OCI-LY1 (cell line): Measurements from ENCODE around the gene MTF1.

Experiments used
- H2AFZ ChIP-seq: fragments of 200-600 bp; sonication (generic), shearing (Covaris generic); 2 replicates; pipeline ENCODE4 v1.6.0; 2014; ENCODE audit warnings: antibody characterized with exemption, mild to moderate bottlenecking, low read length
- H3F3A ChIP-seq: fragments of 200-600 bp; sonication (generic), shearing (Covaris generic); 2 replicates; pipeline ENCODE4 v1.6.0; 2014; ENCODE audit warnings: mild to moderate bottlenecking, antibody characterized with exemption, low read length, moderate library complexity; ENCODE audit not compliant: insufficient read depth
- H3K27ac ChIP-seq: fragments of 200-600 bp; sonication (generic); 2 replicates; pipeline ENCODE4 v1.5.1; 2014; ENCODE audit warnings: low read length, mixed run types, mild to moderate bottlenecking, low read depth; ENCODE audit not compliant: poor library complexity, severe bottlenecking
- H3K27me3 ChIP-seq: fragments of 200-600 bp; sonication (generic); 2 replicates; pipeline ENCODE4 v1.6.0; 2014; ENCODE audit warnings: antibody characterized with exemption, mild to moderate bottlenecking, low read length, moderate library complexity; ENCODE audit not compliant: insufficient read depth
- H3K36me3 ChIP-seq: fragments of 200-600 bp; sonication (generic); 2 replicates; pipeline ENCODE4 v1.6.1; 2014; ENCODE audit warnings: mild to moderate bottlenecking, antibody characterized with exemption, low read length, moderate library complexity, mixed read lengths; ENCODE audit not compliant: insufficient read depth
- H3K4me1 ChIP-seq: fragments of 200-600 bp; sonication (generic); 2 replicates; pipeline ENCODE4 v1.5.1; 2014; ENCODE audit warnings: mild to moderate bottlenecking, low read length, moderate library complexity; ENCODE audit not compliant: insufficient read depth, severe bottlenecking
- H3K4me2 ChIP-seq: fragments of 200-600 bp; sonication (generic), shearing (Covaris generic); 2 replicates; pipeline ENCODE4 v1.6.1; 2014; ENCODE audit warnings: low read length
- H3K4me3 ChIP-seq: fragments of 200-600 bp; sonication (generic); 2 replicates; pipeline ENCODE4 v1.5.1; 2014; ENCODE audit warnings: low read length, low read depth, mild to moderate bottlenecking, mixed read lengths; ENCODE audit not compliant: poor library complexity, severe bottlenecking
- H3K79me2 ChIP-seq: fragments of 200-600 bp; shearing (Covaris generic); 2 replicates; pipeline ENCODE4 v1.6.1; 2016; ENCODE audit warnings: mixed run types, low read length, mixed read lengths; ENCODE audit not compliant: insufficient read depth
- H3K9ac ChIP-seq: fragments of 200-600 bp; sonication (generic), shearing (Covaris generic); 2 replicates; pipeline ENCODE4 v1.6.1; 2014; ENCODE audit warnings: mild to moderate bottlenecking, low read length, mixed read lengths
- H3K9me2 ChIP-seq: fragments of 200-600 bp; sonication (generic), shearing (Covaris generic); 2 replicates; pipeline ENCODE4 v1.6.1; 2014; ENCODE audit warnings: low read depth, mild to moderate bottlenecking, low read length, mixed read lengths
- H3K9me3 ChIP-seq: fragments of 200-600 bp; shearing (Covaris generic); 2 replicates; pipeline ENCODE4 v1.6.1; 2014; ENCODE audit warnings: low read length, mixed read lengths
- H4K20me1 ChIP-seq: fragments of 200-600 bp; sonication (generic), shearing (Covaris generic); 2 replicates; pipeline ENCODE4 v1.6.0; 2016; ENCODE audit warnings: mild to moderate bottlenecking, low read length; ENCODE audit not compliant: insufficient read depth
- EZH2 ChIP-seq: fragments of 200-600 bp; sonication (generic), shearing (Covaris generic); IDR thresholded peaks from 2 replicates; pipeline ENCODE4 v1.8.0; 2017; ENCODE audit warnings: borderline replicate concordance, mixed run types, mild to moderate bottlenecking, antibody characterized with exemption, low read length, moderate library complexity, mixed read lengths
- TF ChIP-seq, protein P1 (sequence below): fragments of 200-600 bp; sonication (generic), shearing (Covaris generic); IDR thresholded peaks from 2 replicates; pipeline ENCODE4 v1.5.1; 2017; ENCODE audit warnings: mild to moderate bottlenecking, antibody characterized with exemption, low read length, moderate library complexity, mixed read lengths

Gene MTF1

DNA sequence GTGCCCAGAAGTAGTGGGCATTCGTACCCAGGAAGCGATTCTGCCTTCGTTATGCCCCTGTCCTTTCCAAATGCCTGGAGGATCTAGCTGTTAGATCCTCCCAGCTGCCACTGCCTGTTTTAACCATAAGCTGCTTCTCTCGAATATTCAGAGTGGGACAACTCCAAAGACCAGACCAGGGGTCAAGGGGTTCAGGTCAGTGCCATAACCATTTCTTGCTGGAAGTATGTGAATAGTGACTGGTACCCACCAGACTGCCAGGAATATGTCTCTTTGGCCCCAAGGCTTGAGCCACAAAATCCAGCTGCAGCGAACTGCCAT lies 914 bp upstream of the MTF1 start:
- TF ChIP-seq, protein P1, sequence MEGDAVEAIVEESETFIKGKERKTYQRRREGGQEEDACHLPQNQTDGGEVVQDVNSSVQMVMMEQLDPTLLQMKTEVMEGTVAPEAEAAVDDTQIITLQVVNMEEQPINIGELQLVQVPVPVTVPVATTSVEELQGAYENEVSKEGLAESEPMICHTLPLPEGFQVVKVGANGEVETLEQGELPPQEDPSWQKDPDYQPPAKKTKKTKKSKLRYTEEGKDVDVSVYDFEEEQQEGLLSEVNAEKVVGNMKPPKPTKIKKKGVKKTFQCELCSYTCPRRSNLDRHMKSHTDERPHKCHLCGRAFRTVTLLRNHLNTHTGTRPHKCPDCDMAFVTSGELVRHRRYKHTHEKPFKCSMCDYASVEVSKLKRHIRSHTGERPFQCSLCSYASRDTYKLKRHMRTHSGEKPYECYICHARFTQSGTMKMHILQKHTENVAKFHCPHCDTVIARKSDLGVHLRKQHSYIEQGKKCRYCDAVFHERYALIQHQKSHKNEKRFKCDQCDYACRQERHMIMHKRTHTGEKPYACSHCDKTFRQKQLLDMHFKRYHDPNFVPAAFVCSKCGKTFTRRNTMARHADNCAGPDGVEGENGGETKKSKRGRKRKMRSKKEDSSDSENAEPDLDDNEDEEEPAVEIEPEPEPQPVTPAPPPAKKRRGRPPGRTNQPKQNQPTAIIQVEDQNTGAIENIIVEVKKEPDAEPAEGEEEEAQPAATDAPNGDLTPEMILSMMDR: no peak
- no peak for TF ChIP-seq EZH2
- Histone ChIP-seq H3K9me2 (no peaks in the 10 kb centered on the region), H3K27me3 (no peaks in the 10 kb centered on the region), H4K20me1 (no peaks in the 10 kb centered on the region), H3K79me2 (peaks cover 19% of the 10 kb centered on the region), H3K4me3 (peak overlapping the region; percentile 97), H3F3A (no peaks in the 10 kb centered on the region), H3K4me2 (peak overlapping the region; percentile 71), H3K9me3 (no peaks in the 10 kb centered on the region), H3K4me1 (peaks cover 16% of the 10 kb centered on the region), H3K9ac (peak overlapping the region; percentile 90; the same call in 1 of the 2 replicates), H2AFZ (no peak overlapping the region), H3K27ac (peak overlapping the region; percentile 59), H3K36me3 (peaks cover 39% of the 10 kb centered on the region)

DNA sequence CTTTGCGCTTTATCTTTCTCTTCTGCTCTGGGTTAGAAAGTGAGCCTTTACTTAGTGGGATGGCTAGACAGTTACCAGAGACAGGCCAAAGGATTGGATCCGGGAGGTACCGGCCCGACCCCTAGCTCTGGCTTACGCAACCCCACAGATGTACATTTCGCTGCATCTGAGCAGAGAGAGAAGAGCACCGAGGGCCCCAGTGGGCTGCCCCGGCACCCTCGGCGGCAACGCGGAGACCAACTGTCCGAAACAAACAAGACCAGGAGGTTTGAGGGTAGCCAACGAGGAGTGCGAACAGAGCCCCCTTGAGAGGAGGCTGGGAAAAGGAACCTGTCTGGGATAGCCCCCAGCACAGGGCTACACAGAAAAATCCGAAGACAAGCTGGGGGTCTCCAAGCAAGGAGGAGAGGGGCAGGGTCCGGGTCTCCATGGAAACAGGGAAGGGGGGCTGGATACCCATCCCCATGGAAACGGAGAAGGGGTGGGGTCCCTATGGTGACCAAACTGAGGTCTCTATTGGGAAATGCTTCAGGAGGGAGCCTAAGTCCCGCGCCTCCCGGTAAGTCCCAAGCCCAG lies 373 bp downstream of the MTF1 start:
- peak overlapping the region; percentile 97 for H3K4me3 ChIP-seq

DNA sequence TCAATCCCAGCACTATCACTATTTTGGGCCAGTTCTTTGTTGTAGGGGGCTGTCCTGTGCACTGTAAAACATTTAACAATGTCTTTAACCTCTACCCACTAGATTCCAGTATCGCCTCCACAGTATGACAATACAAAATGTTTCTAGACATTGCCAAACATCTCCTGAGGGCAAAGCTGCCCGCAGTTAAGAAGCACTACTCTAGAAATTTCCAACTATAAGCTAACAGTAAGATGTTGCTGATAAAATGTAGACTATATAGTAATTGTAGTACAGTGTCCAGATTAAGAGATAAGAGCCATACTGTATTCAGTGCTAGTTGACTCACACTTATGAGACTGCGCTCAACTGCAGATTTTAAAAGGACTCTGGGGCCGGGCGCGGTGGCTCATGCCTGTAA lies 5.0 kb downstream of the MTF1 start:
- H3K27ac ChIP-seq: no peak overlapping the region
- H3K4me2 ChIP-seq: no peak overlapping the region
- H4K20me1 ChIP-seq: no peaks in the 10 kb centered on the region
- H3K9me2 ChIP-seq: no peaks in the 10 kb centered on the region
- no peaks in the 10 kb centered on the region for H3K9me3 ChIP-seq
- no peak overlapping the region for H3K4me3 ChIP-seq
- H3F3A ChIP-seq: no peaks in the 10 kb centered on the region
- H3K4me1 ChIP-seq: peaks cover 22% of the 10 kb centered on the region
- peaks cover 28% of the 10 kb centered on the region for H3K79me2 ChIP-seq
- TF ChIP-seq, protein P1: no peak
- no peak overlapping the region for H2AFZ ChIP-seq
- H3K9ac ChIP-seq: no peak overlapping the region
- H3K36me3 ChIP-seq: peaks cover 37% of the 10 kb centered on the region; the same call in 1 of the 2 replicates
- no peaks in the 10 kb centered on the region for H3K27me3 ChIP-seq

More for the DNA sequence above, 373 bp downstream of the MTF1 start:
- peak overlapping the region; percentile 90 for H3K9ac ChIP-seq
- no peaks in the 10 kb centered on the region for H3F3A ChIP-seq
- H3K79me2 ChIP-seq: peaks cover 19% of the 10 kb centered on the region
- H3K36me3 ChIP-seq: peaks cover 37% of the 10 kb centered on the region
- TF ChIP-seq, protein P1: no peak
- peaks cover 16% of the 10 kb centered on the region for H3K4me1 ChIP-seq
- H4K20me1 ChIP-seq: no peaks in the 10 kb centered on the region
- H3K4me2 ChIP-seq: peak overlapping the region; percentile 96
- H3K27me3 ChIP-seq: no peaks in the 10 kb centered on the region
- H3K27ac ChIP-seq: no peak overlapping the region
- H2AFZ ChIP-seq: no peak overlapping the region
- H3K9me2 ChIP-seq: no peaks in the 10 kb centered on the region
- H3K9me3 ChIP-seq: no peaks in the 10 kb centered on the region
